Activated CD8-positive, alpha-beta memory T cell treated with anti-CD3 and anti-CD28 coated beads for 24 hours (primary cell): Measurements from ENCODE around the gene GPR35.
A peak's percentile ranks its signal among the peaks of the same experiment; 100 is the strongest.
"Not testable (repeated sequence)": the region's sequence is repeated elsewhere in the genome, so short reads cannot be mapped to it uniquely, and the experiment has no call there.

Source experiments
- DNase-seq: peaks from one replicate; pipeline ENCODE4 v3.0.0-alpha.2; 2020

GPR35 gene

DNA sequence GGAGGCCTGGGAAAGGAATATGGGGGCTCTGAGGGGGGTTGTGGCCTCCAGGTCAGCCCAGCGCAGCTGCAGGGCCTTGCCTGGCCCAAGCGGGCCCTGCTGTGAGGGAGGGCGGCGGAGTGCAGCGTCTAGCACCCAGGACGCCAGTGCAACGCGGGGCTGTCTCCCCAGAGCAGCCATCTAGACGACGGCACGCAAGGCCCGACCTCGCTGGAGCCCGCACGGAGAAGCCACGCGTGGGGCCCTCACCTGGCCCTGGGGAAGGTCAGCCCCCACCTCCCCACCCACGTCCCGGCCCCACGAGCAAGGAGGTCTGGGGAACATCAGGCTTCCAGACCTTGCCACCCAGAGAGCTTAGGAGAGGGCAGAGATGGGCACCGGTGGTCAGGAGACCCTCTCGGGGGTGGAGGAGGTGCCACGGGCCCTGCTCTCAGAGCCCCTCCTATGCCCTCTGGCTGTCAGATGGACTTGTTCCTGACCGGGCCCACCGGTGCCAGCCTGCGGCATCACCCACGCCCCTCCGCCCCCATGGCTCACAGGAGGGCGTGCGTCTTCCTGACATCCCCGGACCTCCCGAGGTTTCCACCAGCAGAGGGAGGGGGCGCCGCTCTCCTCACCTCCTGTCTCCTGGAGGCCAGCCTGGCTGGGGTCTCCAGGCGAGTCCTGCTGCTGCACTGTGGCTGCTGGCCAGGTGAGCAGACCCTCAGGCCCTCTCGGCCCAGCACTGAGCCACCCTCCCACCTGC, 17.0 kb downstream of the GPR35 start:
- DNase-seq = no peak

- no peak for DNase-seq
These were observed 17.5 kb downstream of the GPR35 start for GRCh38 chr2:240642806-240643092.

DNA sequence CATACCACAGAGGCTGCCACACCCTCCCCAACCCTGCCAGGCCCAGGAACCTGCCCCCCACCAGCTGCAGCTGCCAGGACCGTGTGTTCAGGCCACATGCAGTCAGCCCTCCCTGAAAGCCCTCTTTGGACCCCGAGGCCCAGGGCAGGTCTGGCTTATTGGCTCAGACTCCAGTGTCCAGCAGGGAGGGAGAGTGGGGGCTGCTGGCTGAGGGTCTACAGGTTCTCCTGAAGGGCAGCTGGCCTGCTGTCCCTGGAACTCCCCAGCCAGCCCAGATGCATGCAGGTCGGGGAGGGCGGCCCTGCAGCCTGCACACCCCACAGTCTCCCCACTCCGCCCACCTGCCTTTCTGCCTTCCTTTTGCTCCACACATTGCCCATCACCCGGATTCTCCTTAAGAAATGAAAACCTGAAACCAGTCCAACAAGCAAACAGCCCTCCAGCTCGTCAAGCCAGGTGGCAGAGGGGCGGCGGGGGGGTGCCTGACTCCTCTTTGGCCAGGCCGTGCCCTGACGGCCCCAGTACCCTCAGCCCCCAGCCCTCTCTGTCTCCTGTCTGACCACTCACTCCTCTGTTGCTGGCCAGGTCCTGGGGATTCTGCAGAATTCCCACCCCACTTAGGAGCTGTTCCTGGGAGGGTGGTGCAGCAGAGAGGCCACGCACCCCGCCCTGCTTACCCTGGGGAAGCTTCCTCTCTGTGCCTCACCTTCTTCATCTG, 18.0 kb downstream of the GPR35 start:
- peak; percentile 49 for DNase-seq

DNA sequence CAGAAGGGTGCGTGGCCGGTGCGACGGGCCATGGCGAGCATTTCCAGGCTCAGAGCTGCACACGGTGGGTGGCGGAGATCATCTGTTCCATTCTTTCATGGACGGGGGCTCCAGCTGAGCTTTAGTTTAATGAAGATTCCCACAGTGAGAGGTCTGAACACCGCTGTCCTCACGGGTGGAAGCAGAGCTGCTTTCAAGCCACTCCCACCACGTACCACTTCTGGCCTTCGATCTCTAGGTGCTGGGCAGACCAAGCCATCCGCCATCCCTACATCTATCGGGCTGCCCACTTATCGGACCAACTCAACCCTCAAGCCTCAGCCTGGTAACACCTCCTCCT, 18.5 kb downstream of the GPR35 start:
- DNase-seq = no peak

DNA sequence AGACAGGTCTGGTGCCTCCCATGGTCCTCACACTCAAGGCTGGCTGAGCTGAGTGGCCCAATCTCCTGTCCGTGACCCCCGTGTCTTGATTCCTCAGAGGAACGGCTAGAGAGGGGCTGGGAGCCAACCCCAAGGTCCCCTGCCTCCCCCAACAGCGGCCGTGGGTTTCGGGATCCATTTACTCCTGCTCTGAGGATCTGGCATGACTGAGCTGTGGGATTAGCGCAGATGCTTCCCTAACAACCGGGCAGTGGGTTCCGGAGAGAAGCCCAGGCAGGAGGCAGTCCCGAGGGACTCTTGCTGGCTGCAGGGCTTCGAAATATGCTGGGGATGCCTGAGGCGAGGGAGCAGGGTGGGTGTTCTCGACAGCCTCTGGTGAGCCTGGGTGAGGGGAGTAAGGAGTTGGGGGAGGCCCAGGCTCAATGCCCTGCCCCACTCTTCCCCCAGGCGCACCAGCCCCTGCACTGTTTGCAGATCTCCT, 18.9 kb downstream of the GPR35 start:
- peak; percentile 46 for DNase-seq

DNA sequence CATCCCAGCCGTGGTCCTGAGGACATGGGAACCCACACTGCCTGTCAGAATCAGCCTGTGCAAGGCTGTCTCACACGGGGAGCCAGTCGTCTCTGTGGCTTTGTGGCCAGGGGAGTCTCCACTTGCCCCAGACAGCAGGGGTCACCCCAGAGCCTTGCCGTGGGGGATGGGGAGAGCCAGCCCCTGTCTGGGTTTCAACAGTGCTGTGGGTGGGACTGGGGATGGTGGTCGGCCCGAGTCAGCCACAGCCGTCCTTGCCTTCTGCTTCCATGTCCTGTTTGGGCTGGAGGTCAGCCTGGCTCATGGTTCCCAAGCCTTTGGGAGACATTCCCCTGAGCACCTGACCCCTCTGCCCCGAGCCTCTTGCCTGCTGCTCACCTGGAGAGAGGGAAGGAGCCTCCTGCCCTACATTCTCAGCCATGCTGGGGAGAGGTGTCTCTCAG, 19.6 kb downstream of the GPR35 start:
- no peak for DNase-seq

DNA sequence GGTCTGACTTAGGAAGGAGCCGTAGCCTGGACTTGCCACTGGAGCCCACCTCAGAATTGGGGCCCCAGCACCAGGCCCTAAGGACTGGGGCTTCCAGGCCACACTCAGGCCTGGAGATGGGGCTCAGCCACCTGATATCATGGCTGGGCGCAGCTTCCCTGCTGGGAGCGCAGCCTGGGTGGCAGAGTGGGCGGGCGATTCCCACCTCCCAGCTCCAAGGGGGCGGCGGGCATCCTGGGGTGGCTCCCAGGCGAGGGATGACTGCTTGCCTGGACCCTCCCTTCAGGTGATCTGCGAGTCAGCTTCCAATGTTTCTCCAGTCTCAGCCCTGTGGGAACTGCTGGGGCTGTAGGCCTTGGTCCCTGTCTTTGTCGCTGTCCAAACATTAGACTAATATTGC, 20.1 kb downstream of the GPR35 start:
- no peak for DNase-seq

GRCh38 chr2:240645801-240646175, 20.5 kb downstream of the GPR35 start:
- DNase-seq = no peak

DNA sequence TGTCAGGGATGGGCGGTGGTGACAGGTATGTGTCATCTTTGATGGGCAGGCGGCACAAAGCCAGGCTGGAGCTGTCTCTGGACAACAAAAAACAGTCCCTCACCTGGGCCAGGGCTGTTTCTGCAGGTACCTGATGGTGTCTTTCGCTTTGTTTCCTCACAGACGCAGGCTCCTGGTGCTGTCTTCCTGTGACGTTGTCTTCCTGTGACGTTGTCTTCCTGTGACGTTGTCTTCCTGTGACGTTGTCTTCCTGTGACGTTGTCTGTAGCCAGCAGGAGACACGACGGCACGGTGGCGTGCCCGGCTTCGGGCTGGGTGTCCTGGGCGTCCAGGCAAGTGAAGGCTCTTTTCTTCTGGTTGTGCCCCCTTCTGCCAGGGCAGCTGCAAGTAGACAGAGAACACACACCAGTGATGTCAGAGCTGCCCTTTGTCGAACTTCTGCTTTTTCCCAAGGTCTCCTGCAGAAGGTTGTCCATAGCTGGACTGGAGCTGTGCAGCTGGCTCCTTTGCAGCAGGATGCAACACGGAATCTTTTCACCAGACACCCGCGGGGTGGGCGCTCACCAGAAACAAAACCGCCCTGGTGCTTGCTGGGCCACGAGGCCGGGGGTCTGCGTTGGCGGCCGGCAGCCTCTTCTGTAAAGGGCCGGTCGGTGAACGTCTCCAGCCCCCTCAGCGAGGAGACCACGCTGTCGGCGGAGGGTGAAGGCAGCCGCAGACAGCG, 21.1 kb downstream of the GPR35 start:
- peak; percentile 59 for DNase-seq

- DNase-seq = no peak
These were observed 21.7 kb downstream of the GPR35 start for GRCh38 chr2:240646900-240647502.

DNA sequence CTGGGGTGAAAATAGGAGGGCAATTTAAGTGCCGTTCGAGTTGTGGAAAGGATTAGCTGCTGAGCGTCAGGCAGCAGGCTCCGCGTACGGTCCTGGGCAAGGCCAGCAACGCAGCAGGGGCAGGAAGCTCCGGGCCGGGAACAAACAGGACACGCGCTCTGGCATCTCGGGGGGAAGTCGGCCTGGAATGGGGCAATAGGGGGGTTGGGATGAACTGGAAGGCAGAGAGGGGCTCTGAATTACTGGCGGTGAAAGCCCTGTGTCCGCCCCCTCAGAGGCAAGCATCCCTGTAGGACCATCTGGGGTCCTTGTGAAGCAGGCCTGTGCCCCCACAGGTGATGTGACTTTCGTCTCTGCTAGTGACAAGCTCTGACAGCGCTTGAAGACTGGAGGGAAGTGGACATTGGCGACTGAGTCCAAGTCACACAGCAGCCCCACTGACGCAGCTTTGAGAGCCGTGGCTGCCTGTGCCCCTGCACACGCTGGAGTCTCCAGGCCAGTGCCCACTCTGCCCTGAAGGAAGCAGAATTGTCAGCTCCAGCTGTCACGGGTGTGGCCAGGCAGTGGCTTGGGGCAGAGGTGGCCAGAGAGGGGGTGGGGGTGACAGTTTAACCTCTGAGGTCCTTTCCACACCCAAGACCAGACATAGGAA, 22.3 kb downstream of the GPR35 start:
- no peak for DNase-seq

DNA sequence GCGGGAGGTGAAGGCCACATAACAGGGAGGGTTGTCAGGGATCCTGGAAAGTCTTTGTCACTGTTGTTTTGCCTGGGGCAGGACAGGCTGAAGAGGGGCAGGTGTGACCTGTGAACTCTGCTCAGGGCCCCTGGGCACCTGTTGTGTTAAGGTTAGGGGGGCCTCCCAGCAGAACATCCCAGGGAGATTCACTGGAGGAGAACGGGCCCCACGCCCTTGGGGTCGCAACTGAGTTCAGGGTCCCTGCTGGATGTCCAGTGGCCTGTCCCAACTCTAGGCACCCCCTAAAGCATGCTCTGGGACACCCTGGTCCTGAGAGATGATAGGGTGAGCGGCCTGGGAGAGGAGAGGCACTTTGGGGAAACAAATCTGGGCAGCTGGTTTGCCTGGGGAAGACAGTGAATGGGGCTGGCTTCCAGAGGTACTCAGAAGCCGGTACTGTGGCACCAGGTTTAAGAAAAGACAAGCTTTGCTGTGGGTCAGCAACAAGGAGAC, 22.9 kb downstream of the GPR35 start:
- no peak for DNase-seq

- DNase-seq = no peak
These were observed 23.5 kb downstream of the GPR35 start for GRCh38 chr2:240648650-240649275.

DNA sequence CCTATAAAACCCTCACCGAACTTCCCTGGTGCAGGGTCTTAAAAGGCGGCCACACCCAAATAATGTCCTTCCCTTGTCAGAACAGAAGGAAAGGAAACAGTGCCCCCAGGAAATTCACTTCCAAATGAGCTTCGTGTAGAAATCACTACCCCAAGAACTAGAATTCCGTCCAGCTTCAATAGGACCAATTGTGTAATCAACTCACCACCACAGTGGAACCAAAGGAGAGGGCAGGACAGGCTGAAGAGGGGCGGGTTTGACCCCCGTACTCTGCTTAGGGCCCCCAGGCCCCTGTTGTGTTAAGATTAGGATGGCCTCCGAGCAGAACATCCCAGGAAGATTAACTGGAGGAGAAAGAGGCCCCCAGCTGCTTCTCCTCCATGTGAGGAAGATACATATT, 24.1 kb downstream of the GPR35 start:
- no peak for DNase-seq

- DNase-seq = no peak
These were observed 25.1 kb downstream of the GPR35 start for GRCh38 chr2:240650254-240650965.

DNA sequence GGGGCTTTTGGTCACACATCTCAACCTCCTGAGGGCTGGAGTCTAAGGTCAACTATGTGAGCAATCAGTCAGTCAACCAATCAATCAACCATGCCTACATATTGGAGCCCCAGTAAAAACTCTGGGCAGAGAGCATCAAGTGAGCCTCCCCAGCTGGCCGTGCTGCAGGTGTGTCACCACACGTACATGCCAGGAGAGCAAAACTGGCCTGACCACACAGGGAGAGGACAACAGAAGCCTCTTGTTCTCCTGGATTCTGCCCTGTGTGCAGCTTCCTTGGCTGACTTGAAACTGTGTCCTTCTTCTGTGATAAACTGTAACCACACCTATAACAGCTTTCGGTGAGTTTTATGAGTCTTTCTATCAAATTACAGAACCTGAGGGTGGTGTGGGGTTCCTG, 25.9 kb downstream of the GPR35 start:
- DNase-seq = no peak

DNA sequence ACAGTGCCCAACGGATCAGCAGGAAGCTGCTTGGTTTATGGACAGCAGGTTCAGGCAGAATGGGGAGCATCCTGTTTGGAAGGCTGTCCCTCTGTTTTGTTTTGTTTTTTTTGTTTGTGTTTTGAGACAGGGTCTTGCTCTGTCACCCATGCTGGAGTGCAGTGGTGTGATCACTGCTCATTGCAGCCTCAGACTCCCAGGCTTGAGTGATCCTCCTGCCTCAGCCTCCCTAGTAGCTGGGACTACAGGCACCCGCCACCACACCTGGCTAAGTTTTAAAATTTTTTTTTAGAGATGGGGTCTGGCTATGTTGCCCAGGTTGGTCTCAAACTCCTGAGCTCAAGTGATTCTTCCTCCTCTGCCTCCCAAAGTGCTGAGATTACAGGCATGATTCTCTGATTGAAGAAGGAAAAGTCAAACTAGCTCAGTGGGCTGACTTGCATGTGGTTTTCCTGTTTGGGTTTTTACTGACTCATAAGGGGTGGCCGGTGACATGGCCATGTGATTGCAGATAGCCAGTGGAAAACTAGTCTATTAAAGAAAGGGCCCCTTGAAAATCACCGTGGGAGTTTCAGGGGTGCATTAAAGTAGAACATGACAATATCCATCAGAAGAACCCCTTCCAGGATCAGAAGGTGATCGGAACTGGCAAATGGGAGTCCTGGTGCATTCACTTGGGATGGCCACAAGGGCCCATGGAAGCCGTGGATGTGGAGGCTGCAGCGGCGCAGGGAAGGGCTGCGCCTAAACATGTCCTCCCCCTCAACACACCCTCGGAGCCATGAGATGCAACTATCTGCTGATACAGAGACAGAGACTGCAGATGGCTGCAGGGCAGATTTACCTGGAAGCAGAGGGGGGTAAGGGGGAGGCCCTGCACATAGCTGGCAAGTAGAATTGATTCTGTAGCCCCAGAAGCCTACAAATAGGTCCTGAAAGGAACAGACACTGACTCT, 30.9 kb downstream of the GPR35 start:
- DNase-seq = no peak

- DNase-seq = not testable (repeated sequence)
These were observed 34.6 kb downstream of the GPR35 start for GRCh38 chr2:240659883-240660282.

- DNase-seq = no peak
These were observed 37.4 kb downstream of the GPR35 start for GRCh38 chr2:240662681-240663080.

DNA sequence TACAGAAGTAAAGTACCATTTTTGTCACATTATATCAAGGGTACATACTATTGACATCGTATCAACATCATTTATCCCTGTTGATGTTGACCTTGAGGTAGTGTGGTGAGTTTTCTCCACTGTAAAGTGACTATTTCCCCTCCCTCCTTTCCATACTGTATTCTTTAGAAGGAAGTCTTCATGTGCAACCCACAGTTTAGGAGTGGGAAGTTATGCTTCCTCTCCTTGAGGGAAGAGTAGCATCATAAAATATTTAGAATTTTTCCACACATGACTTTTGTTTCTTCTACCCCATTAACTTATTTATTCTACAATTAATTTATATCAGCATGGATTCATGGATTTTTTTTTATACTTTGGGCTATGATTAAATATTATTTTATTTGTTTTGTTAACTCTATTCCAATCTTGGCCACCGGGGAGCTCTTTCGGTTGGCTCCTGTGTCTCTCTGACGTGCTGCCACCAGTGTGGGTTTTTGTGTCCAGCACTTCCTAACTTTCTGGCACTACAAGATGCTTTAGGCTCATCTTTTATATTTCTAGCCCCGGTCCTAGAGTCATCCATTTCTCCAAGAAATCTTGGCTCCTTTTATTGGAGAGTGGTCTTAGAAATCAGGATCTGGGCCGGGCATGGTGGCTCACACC, 38.4 kb downstream of the GPR35 start:
- no peak for DNase-seq
